Activated CD4-positive, alpha-beta T cell treated with anti-CD3 and anti-CD28 coated beads for 4 hours (primary cell): ENCODE data around the gene NHEJ1.

Source experiments
- DNase-seq, 2 donors: peaks; one replicate each; pipeline ENCODE4 v3.0.0-alpha.2; 2020

Gene NHEJ1

DNA sequence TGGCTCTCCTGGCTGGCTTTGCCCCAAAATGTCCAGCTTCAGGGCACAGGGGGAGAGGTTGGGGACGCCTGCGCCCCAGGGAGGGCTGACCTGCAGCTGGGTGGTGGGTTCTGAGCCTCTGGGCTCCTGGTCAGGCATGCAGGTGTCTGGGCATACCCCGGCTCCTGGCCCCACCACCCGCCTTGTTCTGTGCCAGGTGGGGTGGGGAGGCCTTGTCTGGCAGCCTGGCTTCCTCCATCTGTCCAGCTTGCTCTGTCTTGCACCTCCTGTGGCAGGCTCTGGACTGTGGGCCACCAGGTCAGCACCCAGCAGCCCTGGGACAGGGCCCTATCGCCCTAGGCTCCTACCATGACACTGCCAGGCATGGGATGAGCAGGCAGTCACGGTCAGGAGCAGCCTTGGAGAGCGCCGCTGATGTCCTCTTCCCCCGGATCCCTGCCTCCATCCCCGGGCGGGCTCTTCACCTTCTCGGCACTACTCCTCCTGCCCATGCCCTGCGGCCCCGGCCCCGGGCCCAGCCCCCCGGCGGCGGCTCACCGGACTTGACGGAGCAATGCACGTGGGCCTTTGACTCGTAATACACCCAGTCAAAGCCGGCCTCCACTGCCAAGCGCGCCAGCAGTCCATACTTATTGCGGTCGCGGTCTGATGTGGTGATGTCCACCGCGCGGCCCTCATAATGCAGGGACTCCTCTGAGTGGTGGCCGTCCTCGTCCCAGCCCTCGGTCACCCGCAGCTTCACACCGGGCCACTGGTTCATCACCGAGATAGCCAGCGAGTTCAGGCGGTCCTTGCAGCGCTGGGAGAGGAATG lies 103.5 kb downstream of the NHEJ1 start:
- no peak for DNase-seq

GRCh38 chr2:219056176-219056895 lies 104.3 kb downstream of the NHEJ1 start:
- DNase-seq, result no peak

- DNase-seq, result no peak
Observed at GRCh38 chr2:219054956-219055903, 105.4 kb downstream of the NHEJ1 start.

DNA sequence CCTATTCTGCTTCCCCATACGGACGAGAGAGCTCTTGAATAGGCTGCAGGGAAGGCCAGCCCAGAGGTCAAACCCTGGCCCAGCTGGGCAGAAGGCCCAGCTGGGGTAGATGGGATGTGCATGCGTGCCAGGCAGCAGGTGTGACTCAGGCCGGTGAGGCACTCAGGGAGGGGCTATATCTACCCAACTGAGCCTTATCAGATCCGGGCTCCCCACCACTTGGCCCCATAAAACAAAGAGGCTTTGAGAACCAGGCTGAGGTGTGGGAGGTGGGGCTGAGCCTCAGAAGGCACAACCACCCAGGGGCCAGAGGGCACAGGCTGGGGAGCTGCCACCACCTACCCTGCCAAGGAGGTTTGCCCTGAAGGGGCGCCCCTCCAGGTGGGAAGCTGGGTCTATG lies 111.3 kb downstream of the NHEJ1 start:
- no peak for DNase-seq

DNA sequence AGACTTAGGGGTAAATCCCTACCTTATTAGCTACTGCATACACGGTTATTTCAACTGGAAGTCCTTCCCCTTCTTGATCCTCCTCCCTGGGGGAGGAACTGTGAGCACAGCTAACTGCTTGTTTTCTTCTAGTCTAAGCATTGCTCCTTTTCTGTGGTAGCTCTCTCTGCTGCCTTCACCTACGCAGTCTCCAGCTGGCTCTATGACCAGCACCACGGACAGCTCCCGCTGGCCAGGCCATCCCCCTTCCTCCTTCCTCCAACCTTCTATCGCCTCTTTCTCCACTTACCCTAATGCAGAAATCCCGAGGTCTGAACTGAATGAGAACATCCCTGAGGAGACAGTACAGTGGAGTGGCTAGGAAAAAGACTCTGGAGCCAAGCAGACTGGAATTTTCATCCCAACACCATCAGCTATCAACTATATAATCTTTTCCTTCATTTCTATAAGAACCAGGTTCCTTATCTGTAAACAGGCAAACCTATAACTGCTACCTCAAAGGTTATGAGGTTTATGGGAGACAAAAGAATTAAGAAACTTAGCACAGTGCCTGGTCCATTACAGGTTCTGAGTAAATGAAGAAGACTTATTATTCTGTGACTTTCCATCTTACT lies 114.6 kb downstream of the NHEJ1 start:
- no peak for DNase-seq

DNA sequence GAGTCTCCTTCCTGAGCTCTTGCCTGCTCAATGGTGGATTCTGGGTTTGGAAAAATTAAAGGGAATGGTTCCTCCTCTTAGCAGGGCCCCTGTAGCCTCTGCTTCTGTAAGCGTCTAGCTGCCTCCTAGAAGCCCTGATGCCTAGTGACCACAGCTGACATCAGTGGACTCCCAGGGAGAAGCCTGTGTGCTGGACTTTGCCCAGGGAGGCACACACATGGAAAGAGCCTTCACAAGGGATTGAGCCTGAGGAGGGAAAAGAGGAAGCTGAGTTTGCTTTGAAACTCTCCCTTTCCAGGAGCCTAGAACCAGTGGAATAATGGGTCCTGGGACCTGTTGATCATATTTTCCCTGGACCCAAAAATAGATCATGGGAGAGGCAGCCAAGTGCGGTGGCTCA lies 117.9 kb downstream of the NHEJ1 start:
- no peak for DNase-seq

GRCh38 chr2:219042157-219042556 lies 118.5 kb downstream of the NHEJ1 start:
- DNase-seq, result no peak

GRCh38 chr2:219041252-219041651 lies 119.4 kb downstream of the NHEJ1 start, which contains the start of gene CFAP65:
CFAP65 (minus strand) TSS chr2:219041516; CDS start chr2:219039048, 2,468 bp downstream.
- DNase-seq, result no peak

GRCh38 chr2:219038600-219038999 lies 122.0 kb downstream of the NHEJ1 start:
- DNase-seq, result no peak

DNA sequence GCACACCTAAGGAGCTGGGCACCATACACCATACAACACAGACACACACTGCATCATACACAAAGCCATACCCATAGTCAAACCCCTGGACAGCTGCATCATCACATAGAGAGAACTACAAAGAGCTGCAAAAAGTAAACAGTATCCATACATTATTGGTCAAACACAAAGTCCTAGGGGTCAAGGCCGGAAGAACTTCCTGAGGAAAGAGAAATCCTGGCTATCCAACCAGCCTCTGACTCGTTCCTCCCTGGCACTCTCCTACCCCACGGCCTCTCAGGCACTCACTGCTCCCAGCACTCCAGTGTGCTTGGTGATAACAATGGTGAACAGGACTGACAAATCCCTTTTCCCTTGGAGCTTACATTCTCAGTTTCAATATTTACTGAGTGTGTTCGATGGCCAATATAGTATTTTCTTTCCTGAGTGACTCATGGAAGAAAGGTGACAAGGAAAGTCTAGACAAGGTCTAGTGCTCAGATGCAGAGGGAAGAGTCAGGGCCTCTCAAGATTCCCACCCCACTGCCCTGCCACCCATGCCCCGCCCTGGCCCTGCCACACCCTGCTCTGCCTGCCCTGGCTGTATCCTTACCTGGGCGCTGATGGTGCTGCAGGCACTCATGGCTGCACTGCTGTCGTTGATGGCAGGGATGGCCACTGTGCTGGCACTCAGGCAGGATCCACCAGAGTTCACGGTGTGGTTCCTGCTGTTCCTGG lies 122.7 kb downstream of the NHEJ1 start:
- no peak for DNase-seq

GRCh38 chr2:219035942-219036341 lies 124.7 kb downstream of the NHEJ1 start:
- no peak for DNase-seq

GRCh38 chr2:219034823-219035222 lies 125.8 kb downstream of the NHEJ1 start:
- DNase-seq, result no peak

GRCh38 chr2:219032051-219032745 lies 128.4 kb downstream of the NHEJ1 start:
- DNase-seq, result no peak

GRCh38 chr2:219031005-219031738 lies 129.4 kb downstream of the NHEJ1 start:
- no peak for DNase-seq

DNA sequence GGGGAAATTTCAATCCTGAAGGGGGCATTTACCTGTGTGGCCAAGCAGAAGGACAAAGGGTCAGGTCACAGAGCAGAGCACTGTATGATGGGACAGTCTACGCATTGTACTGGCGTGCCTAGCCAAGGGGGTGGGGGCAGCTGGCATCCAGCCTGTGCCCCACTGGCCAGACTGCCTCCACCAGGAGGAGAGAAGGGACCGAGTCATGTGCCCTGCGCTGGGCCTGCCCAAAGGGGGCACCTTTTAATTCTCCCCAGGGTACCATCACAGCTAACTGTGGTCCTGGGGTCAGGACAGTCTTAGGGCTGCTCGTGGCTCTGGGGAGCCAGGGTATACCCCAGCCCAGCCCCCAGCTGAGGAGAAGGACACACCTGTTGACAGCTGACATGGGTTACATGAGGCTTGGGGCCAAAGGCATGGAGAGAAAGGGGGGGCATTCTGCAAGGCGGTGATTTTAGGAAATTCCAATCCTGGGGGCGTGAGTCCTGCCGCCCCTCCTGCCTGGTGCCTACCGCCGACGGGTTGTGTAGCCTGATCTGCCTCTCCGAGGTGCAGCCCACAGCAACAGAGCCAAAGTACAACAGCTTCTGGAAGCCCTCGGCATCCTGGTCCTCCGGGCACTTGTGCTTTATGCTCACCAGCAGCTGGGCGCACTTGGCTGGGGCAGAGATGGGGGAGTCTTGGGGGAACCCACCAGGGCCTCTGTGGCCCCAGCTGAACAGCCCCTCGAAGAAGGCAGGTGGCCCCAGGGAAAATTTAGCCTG lies 130.3 kb downstream of the NHEJ1 start:
- DNase-seq, result no peak

GRCh38 chr2:219029829-219030165 lies 130.8 kb downstream of the NHEJ1 start:
- peak; percentile 67 to 77 for DNase-seq

DNA sequence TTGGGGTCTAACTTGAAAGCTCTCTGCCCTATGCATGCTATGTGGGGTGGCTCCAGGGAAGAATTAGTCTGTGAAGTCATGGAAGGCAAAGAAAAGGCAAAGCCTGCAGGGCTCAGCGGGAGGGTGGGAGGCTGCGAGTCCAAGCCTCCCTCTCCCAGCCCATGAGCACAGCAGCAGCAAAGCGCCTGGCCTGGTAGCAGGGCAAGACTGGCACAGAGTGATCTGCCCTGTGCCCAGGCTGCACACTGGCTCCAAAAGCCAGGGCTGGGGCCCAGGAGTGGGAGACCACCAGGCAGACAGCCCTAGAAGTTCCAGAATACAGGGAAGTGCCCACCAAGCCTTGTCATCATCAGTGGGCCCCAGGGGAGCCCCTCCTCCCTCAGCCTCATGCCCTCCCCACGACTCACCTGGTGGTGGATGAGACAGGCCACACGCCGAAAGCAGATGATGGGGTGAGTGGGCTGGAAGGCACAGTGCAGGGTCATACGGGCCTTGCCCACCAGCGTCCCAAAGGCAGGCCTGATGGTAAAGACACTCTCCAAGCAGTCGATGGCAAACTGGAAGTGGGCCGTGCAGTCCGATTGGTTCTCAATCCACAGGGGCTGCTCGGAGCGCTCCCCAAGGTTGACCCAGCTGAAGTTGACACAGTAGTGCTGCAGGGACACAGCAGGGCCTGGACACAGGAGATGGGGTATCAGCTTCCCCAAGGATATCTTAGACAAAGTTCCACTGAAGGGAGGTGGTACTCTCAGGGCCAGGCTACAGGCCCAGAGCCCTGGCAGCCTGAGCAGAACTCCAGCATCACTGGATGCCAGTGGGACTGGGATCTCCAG lies 131.4 kb downstream of the NHEJ1 start:
- DNase-seq, result no peak

DNA sequence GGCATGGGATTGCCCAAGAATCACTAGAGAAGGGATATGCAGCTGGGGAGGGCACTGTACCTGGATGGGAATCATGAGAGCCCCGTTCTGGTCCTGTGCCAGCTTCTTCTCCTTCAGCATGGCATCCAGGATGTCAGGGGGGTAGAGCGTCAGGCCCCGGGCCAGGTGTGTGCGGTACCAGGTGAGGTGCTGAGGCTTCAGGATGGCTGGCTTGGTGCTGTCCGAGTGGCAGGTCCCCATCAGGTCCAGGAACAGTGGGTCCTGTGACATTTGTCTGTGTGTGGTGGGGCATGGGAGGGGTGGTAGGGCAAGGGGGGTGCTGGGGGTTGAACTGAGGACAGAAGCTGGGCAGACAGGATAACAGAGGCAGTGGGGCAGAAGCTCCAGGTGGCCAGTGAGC lies 132.5 kb downstream of the NHEJ1 start:
- DNase-seq, result no peak

DNA sequence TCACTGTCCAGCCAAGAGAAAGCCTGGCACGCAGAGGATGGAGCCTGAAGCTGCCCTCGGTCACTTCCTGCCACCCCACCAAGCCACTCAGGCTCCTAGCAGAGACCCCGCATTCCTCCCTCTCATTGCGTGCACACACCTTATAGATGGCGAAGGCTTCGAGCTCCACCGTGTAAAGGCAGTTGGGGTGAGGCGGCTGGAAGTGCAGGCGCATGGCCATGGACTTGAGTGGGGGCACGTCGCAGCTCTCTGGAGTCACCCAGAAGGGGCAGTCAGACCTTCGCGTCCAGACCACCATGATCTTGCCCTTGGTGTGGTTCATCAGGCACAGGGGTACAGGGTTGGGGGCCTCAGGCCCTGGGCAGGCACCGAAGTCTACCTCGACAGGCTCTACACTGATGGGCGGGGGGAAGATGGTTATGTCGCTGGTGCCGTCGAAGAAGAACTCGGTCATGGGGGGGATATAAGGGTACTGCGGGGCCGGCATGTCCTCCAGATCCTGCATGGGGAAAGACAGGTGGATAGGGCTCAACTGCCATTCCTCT lies 133.0 kb downstream of the NHEJ1 start:
- DNase-seq, result no peak
